Inflammatory macrophage treated with lipopolysaccharide for 1 hour (primary cell): ENCODE results near the gene LEMD3.

ENCODE experiments used
- DNase-seq, 2 donors: peaks; one replicate each; pipeline ENCODE4 v3.0.0-alpha.2; 2020 to 2022

Gene LEMD3

GRCh38 chr12:65169320-65170208 lies at the start of gene LEMD3:
TSS of gene LEMD3 (plus strand) at chr12:65169583. CDS start at chr12:65169597, 14 bp downstream.
- DNase-seq = peak; percentile 84 to 85

DNA sequence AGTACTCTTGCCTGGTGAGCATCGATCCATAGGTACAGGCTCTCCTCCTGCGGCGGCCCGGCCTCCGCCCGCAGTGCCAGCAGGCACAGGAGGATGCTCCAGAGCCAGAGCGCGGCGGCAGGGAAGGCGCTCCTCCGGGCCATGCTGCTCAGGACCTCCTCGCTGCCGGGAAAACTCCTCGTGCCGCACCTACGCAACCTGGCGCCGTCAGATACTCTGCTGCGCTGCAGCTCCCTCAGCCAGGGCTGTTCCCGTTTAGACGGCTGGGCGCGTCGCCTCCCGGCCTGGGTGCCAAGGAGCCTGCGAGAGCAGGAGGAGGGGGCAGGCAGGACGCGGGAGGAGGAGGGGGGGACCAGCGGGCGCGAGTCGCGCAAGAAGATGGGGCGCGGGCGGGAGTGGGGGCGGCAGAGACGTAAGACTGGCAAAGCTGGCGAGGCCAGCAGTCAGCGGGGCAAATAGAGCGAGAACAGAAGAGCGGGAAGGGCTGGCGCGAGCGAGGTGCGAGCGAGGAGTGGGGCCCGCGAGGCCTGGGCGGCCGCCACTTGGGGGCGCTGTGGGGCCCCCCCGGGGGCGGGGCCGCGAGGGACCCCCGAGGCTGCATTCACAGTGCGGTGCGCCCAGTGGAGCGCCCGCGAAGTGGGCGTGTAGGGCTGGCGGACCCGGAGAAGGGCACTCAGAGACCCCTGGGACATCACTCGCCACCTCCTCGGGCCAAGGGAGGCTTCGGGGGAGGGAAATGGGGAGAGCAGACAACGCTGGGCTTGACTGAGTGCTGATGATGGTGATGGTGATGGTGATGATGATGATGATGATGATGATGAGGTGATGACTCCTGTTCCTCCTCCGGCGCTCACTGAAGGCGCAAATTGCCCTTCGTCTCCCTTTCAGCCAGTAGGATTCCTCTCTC lies 48.1 kb upstream of the LEMD3 start, which contains the start of gene WIF1:
TSS of gene WIF1 (minus strand) at position 257 of the 907 bp plus-strand sequence. CDS start at position 143, 114 bp downstream.
- DNase-seq = peak in 1 of 2 donors; percentile 7

DNA sequence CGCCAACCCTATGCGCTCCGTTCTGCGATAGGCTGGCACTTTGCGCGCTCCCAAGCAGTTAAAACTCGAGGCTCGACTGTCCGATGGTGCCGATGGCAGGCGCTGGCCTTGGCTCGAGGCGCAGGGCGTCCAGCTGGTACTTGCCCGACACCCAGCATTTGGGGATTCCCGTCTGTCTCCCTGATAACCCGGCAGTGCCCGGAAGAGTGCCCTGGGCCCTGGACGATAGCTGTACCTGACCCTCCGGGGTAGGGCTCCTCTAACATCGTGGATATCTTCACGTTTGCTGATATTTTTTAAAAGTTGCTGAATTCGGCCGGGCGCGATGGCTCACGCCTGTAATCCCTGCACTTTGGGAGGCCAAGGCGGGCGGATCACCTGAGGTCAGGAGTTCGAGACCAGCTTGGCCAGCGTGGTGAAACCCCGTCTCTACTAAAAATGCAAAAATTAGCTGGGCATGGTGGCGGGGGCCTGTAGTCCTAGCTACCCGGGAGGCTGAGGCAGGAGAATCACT lies 47.4 kb upstream of the LEMD3 start:
- DNase-seq = no peak

GRCh38 chr12:65122703-65123102 lies 46.7 kb upstream of the LEMD3 start:
- DNase-seq = no peak

DNA sequence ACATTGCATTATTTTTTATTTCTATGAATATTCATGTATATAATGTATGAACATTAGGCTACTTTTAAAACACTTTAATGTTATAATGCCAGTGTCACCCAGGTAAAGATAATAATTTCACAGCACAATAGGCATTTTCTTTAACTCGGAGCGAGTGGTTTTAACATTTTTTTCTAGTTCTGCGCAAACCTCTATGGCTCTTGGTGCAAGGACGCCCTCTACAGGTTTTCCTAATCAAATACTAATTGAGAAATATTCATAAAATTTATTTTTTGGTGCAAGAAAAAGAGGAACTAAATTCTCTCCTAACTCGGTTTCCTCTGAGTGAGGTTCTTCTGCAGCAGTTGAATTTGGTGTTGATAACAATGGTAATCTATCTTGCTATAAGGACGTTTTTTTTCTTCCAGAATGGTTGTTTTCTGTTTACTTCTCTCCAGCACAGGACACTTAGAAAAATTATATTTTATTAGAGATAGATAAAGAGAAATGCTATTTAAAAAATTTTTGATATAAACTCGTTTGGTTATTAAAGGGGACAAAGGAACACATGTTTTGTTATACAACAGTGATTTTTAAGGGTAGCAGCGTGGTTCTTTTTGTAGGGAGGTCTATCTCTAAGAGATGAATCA lies 45.8 kb upstream of the LEMD3 start:
- peak; percentile 61 to 73 for DNase-seq

DNA sequence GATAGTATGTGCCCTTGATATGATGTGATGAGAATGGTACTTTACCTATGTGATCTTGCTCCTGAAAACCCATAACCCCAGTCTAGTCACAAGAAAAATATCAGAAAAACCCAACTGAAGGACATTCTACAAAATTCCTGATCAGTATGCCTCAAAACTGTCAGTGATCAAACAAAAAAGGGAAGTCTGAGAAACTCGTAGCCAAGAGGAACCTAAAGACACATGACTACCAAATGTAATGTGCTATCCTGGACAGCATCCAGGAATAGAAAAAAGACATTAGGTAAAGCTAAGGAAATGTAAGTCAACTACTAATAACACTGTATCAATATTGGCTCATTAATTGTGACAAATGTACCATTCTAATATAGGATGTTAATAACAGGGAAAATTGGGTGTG lies 44.1 kb upstream of the LEMD3 start:
- peak; percentile 24 to 28 for DNase-seq

DNA sequence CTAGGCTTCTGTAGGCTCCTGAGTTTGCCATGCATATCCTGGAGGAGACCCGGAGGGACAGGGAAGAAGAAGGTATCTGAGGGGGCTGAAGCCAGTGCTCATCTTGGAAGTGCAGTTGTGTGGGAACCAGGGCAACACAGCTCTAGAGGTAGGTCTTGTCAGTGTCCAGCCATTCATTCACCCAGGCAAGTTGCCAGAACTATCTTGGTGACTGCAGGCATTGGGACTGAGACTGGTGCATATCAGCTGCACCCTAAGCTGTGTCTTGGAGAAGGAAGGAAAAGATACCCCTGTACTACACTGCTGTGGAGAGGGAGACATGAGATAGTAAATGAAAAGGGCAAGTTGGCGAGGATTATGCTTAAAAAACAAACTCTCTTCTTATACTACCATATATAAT lies 43.4 kb upstream of the LEMD3 start:
- DNase-seq = no peak

DNA sequence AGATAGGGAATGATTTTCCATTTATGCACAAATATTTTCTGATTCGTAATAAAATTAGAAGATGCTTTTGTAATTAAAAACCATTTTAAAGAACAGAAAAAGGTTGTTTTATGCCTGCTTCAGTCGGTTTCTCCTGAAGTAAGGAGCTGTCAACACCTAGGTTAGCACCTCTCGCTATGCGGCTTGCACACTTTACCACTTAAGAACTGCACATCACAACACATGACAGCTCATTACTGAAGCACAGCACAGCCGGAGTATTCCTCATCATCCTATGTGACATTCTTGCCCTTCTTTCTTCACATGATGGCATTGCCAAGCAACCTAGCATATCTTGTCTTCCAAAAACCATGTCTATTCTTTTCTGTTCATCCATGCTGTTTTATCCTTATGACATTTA lies 42.9 kb upstream of the LEMD3 start:
- DNase-seq = no peak

DNA sequence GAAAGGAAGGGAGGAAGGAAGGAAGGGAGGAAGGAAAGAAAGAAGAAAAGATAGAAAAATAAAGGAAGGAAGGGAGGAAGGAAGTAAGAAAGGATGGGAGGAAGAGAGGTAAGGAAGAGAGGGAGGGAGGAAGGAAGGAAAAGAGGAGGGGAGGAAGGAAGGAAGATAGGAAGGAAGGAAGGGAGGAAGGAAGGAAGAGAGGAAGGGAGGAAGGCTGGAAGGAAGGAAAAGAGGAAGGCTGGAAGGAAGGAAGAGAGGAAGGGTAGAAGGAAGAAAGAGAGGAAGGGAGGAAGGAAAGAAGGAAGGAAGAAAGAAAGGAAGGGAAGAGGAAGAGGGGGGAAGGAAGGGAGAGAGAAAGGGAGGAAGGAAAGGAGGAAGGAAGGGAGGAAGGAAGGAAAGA lies 35.5 kb upstream of the LEMD3 start:
- no peak for DNase-seq

DNA sequence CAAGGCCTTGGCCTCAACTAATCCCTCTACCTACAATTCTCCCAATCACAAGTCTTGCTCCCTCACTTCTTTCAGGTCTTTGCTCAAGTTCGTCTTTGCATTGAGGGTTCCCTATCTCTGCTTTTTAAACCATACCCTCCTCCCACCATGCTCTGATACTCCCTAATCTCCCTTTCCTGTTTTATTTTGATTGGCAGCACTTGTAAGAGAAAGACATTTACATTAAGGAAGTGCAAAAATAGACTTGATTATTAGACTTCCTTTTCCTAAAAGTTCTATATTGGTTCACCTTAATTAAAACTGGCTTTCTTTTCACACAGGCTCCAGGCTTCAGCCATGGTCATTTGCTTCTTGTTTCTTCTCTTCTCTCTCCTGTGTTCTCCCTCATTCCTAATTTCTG lies 30.0 kb upstream of the LEMD3 start:
- DNase-seq = no peak

- DNase-seq = no peak
Measured at GRCh38 chr12:65140738-65141137, 28.6 kb upstream of the LEMD3 start.

DNA sequence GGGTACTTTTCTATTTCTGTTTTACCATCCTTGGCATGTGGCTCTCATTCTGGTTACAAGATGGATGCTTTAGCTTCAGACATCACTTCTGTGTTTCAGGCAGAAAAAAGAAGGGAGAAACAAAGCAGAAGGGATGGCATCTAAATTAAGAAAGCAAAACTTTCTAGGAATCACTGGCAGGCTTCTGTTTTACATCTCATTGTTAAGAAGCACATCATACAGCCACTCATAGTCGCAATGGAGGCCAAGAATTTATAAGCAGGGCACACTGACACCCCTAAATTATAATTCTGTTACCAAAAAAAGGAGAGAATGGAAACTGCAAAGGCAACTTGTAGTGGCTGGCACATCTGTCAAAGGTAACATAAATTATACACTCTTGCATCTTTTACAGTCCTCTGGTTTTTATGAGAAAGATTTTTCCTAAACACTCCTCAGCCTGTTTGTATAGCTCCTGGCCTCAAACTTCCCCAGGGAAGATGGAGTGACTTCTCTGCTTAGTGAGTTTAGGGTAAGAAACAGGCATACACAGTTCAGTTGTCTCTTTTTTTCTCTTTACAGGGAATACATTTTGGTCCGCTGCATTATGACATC lies 22.0 kb upstream of the LEMD3 start:
- DNase-seq = no peak

- DNase-seq = no peak
Measured at GRCh38 chr12:65152012-65152411, 17.4 kb upstream of the LEMD3 start.

- no peak for DNase-seq
Measured at GRCh38 chr12:65152596-65152995, 16.8 kb upstream of the LEMD3 start.

DNA sequence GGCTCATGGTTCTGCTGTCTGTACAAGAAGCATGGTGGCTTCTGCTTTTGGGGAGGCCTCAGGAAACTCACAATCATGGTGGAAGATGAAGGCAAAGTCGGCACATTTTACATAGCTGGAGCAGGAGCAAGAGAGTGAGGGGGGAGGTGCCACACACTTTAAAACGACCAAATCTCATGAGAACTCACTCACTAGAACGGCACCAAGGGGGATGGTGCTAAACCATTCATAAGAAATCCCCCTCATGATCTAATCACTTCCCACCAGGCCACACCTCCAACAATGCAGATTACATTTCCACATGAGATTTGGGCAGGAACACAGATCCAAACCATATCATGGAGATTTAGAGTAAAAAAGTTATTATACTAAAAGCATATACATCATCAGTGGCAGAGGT lies 13.6 kb upstream of the LEMD3 start:
- no peak for DNase-seq

DNA sequence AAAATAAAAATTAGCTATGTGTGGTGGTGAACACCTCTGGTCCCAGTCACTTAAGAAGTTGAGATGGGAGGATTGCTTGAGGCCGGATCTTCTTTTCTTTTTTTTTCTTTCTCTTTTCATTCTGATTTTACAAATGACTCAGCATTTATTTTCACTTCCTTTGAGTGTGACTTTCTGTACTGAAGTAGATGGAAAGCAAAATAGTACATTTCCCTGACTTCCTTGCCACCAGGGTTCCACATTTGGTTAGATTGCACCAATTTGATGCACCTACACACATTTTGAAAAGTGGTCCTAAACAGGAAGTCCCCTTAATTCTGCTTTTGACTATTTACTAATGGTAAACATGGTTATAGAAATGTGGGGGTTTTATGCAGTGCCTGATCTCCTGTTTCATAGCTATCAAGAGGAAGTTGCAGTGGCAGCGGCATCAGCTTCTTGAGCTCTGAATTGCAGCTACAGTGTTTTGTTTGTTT lies 13.0 kb upstream of the LEMD3 start:
- DNase-seq = peak; percentile 35 to 43

- no peak for DNase-seq
Measured at GRCh38 chr12:65157091-65157490, 12.3 kb upstream of the LEMD3 start.

GRCh38 chr12:65162609-65163008 lies 6.8 kb upstream of the LEMD3 start:
- no peak for DNase-seq

- DNase-seq = no peak
Measured at GRCh38 chr12:65164244-65164643, 5.1 kb upstream of the LEMD3 start.

DNA sequence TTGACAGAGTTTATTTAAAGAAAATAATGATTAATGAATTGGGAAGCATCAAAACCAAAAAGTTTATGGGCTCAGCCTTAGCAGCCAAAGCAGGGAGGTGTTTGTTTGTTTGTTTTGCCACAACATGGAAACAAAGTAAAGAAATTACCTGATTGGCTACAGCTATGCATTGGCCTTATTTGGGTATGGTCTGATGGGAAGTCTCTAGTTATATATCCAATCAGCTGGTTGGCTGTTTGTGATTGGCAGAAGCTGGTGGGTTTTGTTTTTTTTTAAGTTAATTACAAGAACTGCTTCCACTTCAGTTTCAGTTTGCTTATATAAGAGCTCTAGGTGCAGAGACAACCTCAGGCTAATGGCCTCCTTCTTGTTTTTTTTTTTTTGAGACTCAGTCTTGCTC lies 4.6 kb upstream of the LEMD3 start:
- DNase-seq = no peak

- DNase-seq = peak in 1 of 2 donors; percentile 13
Measured at GRCh38 chr12:65168681-65169319, 583 bp upstream of the LEMD3 start.
